H1 (cell line): ENCODE data around the gene SGMS1. TPM values are rescaled to one million over a fixed set of nuclear protein-coding genes. Genes with fewer than 3 reads are reported as not detected.

Experiments
- TEAD4 ChIP-seq: IDR thresholded peaks from 2 replicates; pipeline ENCODE4 v1.6.1; 2012; ENCODE audit warnings: low read depth, low read length, inconsistent platforms, mixed read lengths
- polyA plus RNA-seq, 7 experiments: library from polyadenylated mRNA; depleted of rRNA in 3 of 7; stranded (reverse) in 5 of 7; unstranded in 2 of 7; fragments of >200 nt in 5 of 7; fragments of 200-250 nt in 2 of 7; gene quantifications; 1 replicate in 5 of 7; 2 replicates in 1 of 7; 4 replicates in 1 of 7; pipeline versions ENCODE4 v1.2.1 to v1.2.3, GENCODE V29; 2011 to 2013; ENCODE audit warnings: missing spikeins in 2 of 7, mixed read lengths in 2 of 7
- total RNA-seq: library from RNA; stranded (reverse); fragmentation: NEBNext Ultra II Directional; extraction: Animal tissue kit (Norgen Biotek cat#: 25700); gene quantifications from 2 replicates; pipeline ENCODE4 v1.2.1, GENCODE V29; 2021
- TF ChIP-seq, protein P1 (sequence below): IDR thresholded peaks from 2 replicates; pipeline ENCODE4 v1.6.1; 2012; ENCODE audit warnings: low read length, inconsistent platforms
- TF ChIP-seq, protein P2 (sequence below): fragments of 300-600 bp; sonication (generic); IDR thresholded peaks from 2 replicates; pipeline ENCODE4 v1.7.1; 2012; ENCODE audit warnings: low read length, moderate library complexity, mild to moderate bottlenecking, inconsistent platforms; ENCODE audit not compliant: insufficient replicate concordance
- TF ChIP-seq, protein P3 (sequence below): IDR thresholded peaks from 2 replicates; pipeline ENCODE4 v1.6.1; 2012; ENCODE audit warnings: inconsistent platforms

SGMS1 gene
- total and polyA plus RNA-seq, 2 of the 8 experiments (the other 6 are each of a cell fraction or from before 2014, with no cell fraction given): 6.0 to 15.6 TPM

DNA sequence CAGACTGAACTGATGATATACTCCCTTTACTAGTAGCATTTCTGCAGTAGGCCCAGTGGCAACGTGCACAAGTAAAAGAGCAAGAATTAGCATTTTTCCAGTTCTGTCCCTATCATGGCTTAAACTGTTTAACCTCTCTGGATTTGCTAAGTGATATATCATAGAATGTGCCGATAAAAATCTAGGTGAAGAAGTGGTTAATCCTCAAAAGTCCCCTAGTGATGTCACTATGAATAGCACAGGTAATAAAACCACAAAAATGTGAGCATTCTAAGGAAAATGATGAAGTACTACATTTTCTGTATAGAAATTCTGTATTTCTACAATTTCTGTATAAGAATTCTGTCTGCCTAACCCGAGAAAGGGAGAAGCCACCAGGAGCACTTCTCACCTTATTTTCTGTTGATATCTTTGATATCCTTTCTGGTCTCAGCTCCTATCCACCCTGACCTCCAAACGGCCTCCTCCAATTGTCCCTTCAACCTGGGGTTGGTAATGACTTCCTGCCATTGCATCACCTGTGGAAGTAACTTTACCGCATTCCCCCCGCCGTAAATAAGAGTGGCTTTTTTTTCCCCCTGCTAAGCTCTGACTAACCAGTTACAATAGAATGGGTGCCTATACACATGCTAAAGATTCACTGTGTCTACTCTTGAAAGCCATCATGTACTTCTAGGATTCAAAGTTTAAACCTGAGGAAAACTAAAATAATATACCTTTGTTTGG, 216.5 kb downstream of the SGMS1 start (continued):
- TF ChIP-seq, protein P1, sequence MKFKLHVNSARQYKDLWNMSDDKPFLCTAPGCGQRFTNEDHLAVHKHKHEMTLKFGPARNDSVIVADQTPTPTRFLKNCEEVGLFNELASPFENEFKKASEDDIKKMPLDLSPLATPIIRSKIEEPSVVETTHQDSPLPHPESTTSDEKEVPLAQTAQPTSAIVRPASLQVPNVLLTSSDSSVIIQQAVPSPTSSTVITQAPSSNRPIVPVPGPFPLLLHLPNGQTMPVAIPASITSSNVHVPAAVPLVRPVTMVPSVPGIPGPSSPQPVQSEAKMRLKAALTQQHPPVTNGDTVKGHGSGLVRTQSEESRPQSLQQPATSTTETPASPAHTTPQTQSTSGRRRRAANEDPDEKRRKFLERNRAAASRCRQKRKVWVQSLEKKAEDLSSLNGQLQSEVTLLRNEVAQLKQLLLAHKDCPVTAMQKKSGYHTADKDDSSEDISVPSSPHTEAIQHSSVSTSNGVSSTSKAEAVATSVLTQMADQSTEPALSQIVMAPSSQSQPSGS: 0 out of 2 replicates have a peak, but pooled peaks have one; percentile 46
- TF ChIP-seq, protein P2, sequence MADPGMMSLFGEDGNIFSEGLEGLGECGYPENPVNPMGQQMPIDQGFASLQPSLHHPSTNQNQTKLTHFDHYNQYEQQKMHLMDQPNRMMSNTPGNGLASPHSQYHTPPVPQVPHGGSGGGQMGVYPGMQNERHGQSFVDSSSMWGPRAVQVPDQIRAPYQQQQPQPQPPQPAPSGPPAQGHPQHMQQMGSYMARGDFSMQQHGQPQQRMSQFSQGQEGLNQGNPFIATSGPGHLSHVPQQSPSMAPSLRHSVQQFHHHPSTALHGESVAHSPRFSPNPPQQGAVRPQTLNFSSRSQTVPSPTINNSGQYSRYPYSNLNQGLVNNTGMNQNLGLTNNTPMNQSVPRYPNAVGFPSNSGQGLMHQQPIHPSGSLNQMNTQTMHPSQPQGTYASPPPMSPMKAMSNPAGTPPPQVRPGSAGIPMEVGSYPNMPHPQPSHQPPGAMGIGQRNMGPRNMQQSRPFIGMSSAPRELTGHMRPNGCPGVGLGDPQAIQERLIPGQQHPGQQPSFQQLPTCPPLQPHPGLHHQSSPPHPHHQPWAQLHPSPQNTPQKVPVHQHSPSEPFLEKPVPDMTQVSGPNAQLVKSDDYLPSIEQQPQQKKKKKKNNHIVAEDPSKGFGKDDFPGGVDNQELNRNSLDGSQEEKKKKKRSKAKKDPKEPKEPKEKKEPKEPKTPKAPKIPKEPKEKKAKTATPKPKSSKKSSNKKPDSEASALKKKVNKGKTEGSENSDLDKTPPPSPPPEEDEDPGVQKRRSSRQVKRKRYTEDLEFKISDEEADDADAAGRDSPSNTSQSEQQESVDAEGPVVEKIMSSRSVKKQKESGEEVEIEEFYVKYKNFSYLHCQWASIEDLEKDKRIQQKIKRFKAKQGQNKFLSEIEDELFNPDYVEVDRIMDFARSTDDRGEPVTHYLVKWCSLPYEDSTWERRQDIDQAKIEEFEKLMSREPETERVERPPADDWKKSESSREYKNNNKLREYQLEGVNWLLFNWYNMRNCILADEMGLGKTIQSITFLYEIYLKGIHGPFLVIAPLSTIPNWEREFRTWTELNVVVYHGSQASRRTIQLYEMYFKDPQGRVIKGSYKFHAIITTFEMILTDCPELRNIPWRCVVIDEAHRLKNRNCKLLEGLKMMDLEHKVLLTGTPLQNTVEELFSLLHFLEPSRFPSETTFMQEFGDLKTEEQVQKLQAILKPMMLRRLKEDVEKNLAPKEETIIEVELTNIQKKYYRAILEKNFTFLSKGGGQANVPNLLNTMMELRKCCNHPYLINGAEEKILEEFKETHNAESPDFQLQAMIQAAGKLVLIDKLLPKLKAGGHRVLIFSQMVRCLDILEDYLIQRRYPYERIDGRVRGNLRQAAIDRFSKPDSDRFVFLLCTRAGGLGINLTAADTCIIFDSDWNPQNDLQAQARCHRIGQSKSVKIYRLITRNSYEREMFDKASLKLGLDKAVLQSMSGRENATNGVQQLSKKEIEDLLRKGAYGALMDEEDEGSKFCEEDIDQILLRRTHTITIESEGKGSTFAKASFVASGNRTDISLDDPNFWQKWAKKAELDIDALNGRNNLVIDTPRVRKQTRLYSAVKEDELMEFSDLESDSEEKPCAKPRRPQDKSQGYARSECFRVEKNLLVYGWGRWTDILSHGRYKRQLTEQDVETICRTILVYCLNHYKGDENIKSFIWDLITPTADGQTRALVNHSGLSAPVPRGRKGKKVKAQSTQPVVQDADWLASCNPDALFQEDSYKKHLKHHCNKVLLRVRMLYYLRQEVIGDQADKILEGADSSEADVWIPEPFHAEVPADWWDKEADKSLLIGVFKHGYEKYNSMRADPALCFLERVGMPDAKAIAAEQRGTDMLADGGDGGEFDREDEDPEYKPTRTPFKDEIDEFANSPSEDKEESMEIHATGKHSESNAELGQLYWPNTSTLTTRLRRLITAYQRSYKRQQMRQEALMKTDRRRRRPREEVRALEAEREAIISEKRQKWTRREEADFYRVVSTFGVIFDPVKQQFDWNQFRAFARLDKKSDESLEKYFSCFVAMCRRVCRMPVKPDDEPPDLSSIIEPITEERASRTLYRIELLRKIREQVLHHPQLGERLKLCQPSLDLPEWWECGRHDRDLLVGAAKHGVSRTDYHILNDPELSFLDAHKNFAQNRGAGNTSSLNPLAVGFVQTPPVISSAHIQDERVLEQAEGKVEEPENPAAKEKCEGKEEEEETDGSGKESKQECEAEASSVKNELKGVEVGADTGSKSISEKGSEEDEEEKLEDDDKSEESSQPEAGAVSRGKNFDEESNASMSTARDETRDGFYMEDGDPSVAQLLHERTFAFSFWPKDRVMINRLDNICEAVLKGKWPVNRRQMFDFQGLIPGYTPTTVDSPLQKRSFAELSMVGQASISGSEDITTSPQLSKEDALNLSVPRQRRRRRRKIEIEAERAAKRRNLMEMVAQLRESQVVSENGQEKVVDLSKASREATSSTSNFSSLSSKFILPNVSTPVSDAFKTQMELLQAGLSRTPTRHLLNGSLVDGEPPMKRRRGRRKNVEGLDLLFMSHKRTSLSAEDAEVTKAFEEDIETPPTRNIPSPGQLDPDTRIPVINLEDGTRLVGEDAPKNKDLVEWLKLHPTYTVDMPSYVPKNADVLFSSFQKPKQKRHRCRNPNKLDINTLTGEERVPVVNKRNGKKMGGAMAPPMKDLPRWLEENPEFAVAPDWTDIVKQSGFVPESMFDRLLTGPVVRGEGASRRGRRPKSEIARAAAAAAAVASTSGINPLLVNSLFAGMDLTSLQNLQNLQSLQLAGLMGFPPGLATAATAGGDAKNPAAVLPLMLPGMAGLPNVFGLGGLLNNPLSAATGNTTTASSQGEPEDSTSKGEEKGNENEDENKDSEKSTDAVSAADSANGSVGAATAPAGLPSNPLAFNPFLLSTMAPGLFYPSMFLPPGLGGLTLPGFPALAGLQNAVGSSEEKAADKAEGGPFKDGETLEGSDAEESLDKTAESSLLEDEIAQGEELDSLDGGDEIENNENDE: peak; percentile 33
- TF ChIP-seq, protein P3, sequence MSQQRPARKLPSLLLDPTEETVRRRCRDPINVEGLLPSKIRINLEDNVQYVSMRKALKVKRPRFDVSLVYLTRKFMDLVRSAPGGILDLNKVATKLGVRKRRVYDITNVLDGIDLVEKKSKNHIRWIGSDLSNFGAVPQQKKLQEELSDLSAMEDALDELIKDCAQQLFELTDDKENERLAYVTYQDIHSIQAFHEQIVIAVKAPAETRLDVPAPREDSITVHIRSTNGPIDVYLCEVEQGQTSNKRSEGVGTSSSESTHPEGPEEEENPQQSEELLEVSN: no peak
- peak; percentile 64; the same call in 1 of the 2 replicates for TF ChIP-seq TEAD4
